ENCODE measurements around the gene HOXA13.
A peak's percentile ranks its signal among the peaks of the same experiment; 100 is the strongest.

The HOXA13 gene

GRCh38 chr7:27188386-27189294, 11.3 kb downstream of the HOXA13 start:
- no peak for DNase-seq (ENCODE audit: low read depth)
- H3K4me3 ChIP-seq (ENCODE audit: low read length): peak overlapping the region; percentile 22
- no peak for TF ChIP-seq CTCF (conservative IDR thresholded peaks at IDR 0.05; ENCODE audit: low read length)

- TF ChIP-seq CTCF (conservative IDR thresholded peaks at IDR 0.05; ENCODE audit: low read length): no peak
- H3K4me3 ChIP-seq (ENCODE audit: low read length): peak overlapping the region; percentile 22
- no peak for DNase-seq (ENCODE audit: low read depth)
These were observed 12.2 kb downstream of the HOXA13 start for GRCh38 chr7:27187475-27188385.

GRCh38 chr7:27186668-27187474, 13.0 kb downstream of the HOXA13 start:
- DNase-seq (ENCODE audit: low read depth): no peak
- H3K4me3 ChIP-seq (ENCODE audit: low read length): peak overlapping the region; percentile 79
- no peak for TF ChIP-seq CTCF (conservative IDR thresholded peaks at IDR 0.05; ENCODE audit: low read length)

- no peak for TF ChIP-seq CTCF (conservative IDR thresholded peaks at IDR 0.05; ENCODE audit: low read length)
- peak overlapping the region; percentile 79 for H3K4me3 ChIP-seq (ENCODE audit: low read length)
- DNase-seq (ENCODE audit: low read depth): no peak
These were observed 13.8 kb downstream of the HOXA13 start for GRCh38 chr7:27185854-27186667.

- peak; percentile 91 for DNase-seq (ENCODE audit: low read depth)
These were observed 14.7 kb downstream of the HOXA13 start, which contains the start of gene HOXA11 for GRCh38 chr7:27185013-27185853. Gene HOXA11 (minus strand): TSS chr7:27185232. CDS start chr7:27185144, 88 bp downstream.

More at GRCh38 chr7:27185013-27185853, 14.7 kb downstream of the HOXA13 start, which contains the start of gene HOXA11:
- TF ChIP-seq CTCF (conservative IDR thresholded peaks at IDR 0.05; ENCODE audit: low read length): no peak
- peak within 1 kb of the TSS; percentile 79 for H3K4me3 ChIP-seq (ENCODE audit: low read length)
